Measurements from ENCODE around the gene ADISSP. TPM values are rescaled to one million over a fixed set of nuclear protein-coding genes. Genes with fewer than 3 reads are reported as not detected.
A peak's percentile ranks its signal among the peaks of the same experiment; 100 is the strongest.

The ADISSP gene
- total and polyA plus RNA-seq, 9 of the 15 experiments (the other 6 are each of a cell fraction or from before 2014, with no cell fraction given), result 1.4 to 70.6 (median 23.4) TPM

DNA sequence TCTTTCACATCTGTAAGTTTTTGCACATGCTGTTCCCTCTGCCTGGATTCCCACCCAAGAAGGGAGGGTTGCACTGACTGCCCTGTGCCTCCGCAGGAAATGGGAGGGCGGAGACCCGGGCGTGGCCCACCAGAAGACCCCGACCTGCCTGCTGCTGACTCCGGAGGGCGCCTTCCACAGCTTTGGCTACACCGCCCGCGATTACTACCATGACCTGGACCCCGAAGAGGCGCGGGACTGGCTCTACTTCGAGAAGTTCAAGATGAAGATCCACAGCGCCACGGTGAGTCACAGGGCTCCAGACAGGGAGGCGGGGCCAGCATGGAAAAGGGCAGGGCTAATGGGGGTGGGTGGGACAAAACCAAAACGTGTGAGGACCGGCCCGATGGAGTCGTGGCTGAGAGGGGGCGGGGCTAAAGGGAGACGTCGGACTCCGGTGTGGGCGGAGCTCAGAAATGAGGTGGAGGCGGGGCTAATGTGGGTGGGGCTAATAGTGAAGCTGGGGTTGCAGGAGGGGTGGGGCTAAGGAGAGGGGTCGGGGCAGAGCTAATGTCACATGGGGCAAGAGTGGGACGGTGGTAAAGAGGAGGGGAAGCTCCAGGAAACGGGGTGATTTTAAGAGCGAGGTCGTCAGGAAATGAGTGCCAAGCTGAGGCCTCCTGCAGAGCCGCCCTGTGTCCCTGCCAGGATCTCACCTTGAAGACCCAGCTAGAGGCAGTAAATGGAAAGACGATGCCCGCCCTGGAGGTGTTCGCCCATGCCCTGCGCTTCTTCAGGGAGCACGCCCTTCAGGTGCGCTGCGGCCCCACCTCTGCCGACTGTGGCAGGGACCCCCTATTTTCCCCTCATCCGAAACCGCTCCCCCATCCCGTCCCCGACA lies 22.5 kb downstream of the ADISSP start (continued):
- TF ChIP-seq FOXA3 (CRISPR knock-in tag; conservative IDR thresholded peaks at IDR 0.05 in 1 of 2, IDR thresholded peaks at IDR 0.05 in 1 of 2), result 0 out of 4 replicates have a peak, but pooled peaks of 1 of the 2 experiments have one; percentile 44
- TF ChIP-seq KDM5B (IDR thresholded peaks at IDR 0.05; ENCODE audit: insufficient replicate concordance, low read depth, low read length), result peak; percentile 31
- TF ChIP-seq PHB2 (IDR thresholded peaks at IDR 0.05; ENCODE audit: low read depth), result no peak
- TF ChIP-seq TEAD1 (CRISPR knock-in tag; IDR thresholded peaks at IDR 0.05), result peak in 1 of 2 experiments; percentile 44; a peak in 1 of 4 replicates
- no peak for TF ChIP-seq NR0B1 (IDR thresholded peaks at IDR 0.05; ENCODE audit: partially characterized antibody)
- peak; percentile 76 for TF ChIP-seq L3MBTL2 (IDR thresholded peaks at IDR 0.05)
- TF ChIP-seq SMAD4 (CRISPR knock-in tag; conservative IDR thresholded peaks at IDR 0.05), result peak; percentile 55; the same call in 1 of the 2 replicates
- peak; percentile 76 for TF ChIP-seq JUND (IDR thresholded peaks at IDR 0.05; ENCODE audit: borderline replicate concordance, low read depth, low read length)
- TF ChIP-seq JUND (tag; IDR thresholded peaks at IDR 0.05; ENCODE audit: borderline replicate concordance, low read depth, low read length), result peak; percentile 67; the same call in 2 of the 3 replicates
- TF ChIP-seq, protein P1, sequence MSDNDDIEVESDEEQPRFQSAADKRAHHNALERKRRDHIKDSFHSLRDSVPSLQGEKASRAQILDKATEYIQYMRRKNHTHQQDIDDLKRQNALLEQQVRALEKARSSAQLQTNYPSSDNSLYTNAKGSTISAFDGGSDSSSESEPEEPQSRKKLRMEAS (CRISPR knock-in tag; IDR thresholded peaks at IDR 0.05), result peak; percentile 11; the same call in 1 of the 2 replicates
- peak; percentile 61; the same call in 1 of the 2 replicates for TF ChIP-seq DPF2 (IDR thresholded peaks at IDR 0.05)
- TF ChIP-seq NRF1 (conservative IDR thresholded peaks at IDR 0.05 in 1 of 2, IDR thresholded peaks at IDR 0.05 in 1 of 2), result peak in 1 of 2 experiments; percentile 34; a peak in 2 of 4 replicates
- TF ChIP-seq, protein P2, sequence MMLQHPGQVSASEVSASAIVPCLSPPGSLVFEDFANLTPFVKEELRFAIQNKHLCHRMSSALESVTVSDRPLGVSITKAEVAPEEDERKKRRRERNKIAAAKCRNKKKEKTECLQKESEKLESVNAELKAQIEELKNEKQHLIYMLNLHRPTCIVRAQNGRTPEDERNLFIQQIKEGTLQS (IDR thresholded peaks at IDR 0.05), result peak; percentile 79
- TF ChIP-seq, protein P2 (CRISPR knock-in tag; conservative IDR thresholded peaks at IDR 0.05), result no peak
- TF ChIP-seq, protein P3, sequence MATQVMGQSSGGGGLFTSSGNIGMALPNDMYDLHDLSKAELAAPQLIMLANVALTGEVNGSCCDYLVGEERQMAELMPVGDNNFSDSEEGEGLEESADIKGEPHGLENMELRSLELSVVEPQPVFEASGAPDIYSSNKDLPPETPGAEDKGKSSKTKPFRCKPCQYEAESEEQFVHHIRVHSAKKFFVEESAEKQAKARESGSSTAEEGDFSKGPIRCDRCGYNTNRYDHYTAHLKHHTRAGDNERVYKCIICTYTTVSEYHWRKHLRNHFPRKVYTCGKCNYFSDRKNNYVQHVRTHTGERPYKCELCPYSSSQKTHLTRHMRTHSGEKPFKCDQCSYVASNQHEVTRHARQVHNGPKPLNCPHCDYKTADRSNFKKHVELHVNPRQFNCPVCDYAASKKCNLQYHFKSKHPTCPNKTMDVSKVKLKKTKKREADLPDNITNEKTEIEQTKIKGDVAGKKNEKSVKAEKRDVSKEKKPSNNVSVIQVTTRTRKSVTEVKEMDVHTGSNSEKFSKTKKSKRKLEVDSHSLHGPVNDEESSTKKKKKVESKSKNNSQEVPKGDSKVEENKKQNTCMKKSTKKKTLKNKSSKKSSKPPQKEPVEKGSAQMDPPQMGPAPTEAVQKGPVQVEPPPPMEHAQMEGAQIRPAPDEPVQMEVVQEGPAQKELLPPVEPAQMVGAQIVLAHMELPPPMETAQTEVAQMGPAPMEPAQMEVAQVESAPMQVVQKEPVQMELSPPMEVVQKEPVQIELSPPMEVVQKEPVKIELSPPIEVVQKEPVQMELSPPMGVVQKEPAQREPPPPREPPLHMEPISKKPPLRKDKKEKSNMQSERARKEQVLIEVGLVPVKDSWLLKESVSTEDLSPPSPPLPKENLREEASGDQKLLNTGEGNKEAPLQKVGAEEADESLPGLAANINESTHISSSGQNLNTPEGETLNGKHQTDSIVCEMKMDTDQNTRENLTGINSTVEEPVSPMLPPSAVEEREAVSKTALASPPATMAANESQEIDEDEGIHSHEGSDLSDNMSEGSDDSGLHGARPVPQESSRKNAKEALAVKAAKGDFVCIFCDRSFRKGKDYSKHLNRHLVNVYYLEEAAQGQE (IDR thresholded peaks at IDR 0.05; ENCODE audit: borderline replicate concordance), result 0 out of 2 replicates have a peak, but pooled peaks have one; percentile 9
- TF ChIP-seq, protein P3 (CRISPR knock-in tag; IDR thresholded peaks at IDR 0.05; ENCODE audit: low read depth), result no peak

All from K562 (cell line).